Adipose tissue (tissue), 3 donors: ENCODE data around the gene BROX. TPM values are rescaled to one million over a fixed set of nuclear protein-coding genes. Genes with fewer than 3 reads are reported as not detected.
"Not testable (repeated sequence)": the region's sequence is repeated elsewhere in the genome, so short reads cannot be mapped to it uniquely, and the experiment has no call there.

Experiments used
- H3K27ac ChIP-seq: one replicate; pipeline ENCODE4 v1.5.1; 2013; ENCODE audit warnings: low read depth, low read length
- WGBS, 3 donors: extraction: QIAGEN DNeasy Blood & Tissue Kit; methylation state at CpG; one replicate each; pipeline ENCODE4 v1.1.7; 2013; 5-methylcytosine and 5-hydroxymethylcytosine counted together
- polyA plus RNA-seq, 3 donors: library from polyadenylated mRNA; stranded (reverse); fragments of 200-250 nt; gene quantifications; one replicate each; pipeline ENCODE4 v1.2.3, GENCODE V29; 2013
- donor health status: healthy with polysubstance abuse.
- donor health status: Bipolar disorder and iron deficiency.
- donor health status: healthy.

BROX gene
- polyA plus RNA-seq, 3 donors = 6.4 to 15.3 (median 8.1) TPM

DNA sequence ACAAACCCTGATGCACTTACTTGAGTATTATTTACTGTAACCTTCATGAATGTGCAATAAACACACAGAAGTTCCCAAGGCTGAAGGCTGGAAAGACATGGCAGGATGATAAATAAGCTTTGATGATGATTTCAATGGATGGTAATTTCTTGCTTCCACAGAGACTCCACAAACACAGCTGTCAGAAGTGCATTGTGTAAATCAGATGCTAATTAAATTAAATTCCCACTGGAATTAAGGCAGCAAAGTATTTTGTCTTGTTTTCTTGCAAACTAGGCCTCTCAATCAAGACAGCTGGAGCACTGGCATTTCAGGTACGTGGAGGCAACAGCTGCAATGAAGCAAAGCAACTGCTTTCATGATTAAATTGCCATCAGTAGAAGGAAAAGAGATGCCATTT, 48.7 kb downstream of the BROX start:
- no peak overlapping the region for H3K27ac ChIP-seq
- 77 to 85% (median 80%) methylated on average over 1 of the region's 1 CpG for WGBS, 3 donors

DNA sequence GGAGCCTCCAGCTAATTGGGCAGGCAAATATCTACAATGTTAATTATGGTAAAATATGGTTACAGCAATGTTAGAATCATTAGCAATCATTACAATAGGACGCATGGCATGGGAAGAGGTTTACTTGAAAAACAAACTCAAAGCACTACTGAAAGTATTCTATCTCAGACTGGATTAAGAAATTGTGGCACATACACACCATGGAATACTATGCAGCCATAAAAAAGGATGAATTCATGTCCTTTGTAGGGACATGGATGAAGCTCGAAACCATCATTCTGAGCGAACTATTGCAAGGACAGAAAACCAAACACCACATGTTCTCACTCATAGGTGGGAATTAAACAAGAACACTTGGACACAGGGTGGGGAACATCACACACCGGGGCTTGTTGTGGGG, 49.8 kb downstream of the BROX start:
- WGBS, 3 donors = 46 to 95% (median 47%) methylated on average over 4 of the region's 4 CpGs
- H3K27ac ChIP-seq = not testable (repeated sequence)

DNA sequence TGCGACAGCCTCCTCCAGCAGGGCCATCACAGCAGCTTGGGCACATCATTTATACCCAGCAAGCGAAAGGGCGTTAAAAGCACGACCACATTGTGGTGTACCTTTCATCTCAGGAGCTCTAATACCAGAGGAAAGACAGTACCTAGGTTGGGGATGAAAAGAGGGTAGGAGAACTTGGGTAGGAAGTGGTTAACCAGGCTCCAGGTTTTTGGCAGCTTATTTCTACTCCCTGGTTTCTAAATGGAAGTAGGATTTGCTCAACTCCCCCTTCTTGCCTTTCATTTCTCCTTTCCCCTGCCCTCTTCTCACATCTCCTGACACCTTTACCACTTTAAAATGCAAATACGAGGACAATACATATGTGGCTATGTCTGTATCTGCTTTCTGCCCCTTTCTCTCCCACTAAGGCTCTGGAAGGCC, 54.8 kb downstream of the BROX start:
- no peak overlapping the region for H3K27ac ChIP-seq
- WGBS, 3 donors = 78 to 86% (median 84%) methylated on average over 5 of the region's 5 CpGs

DNA sequence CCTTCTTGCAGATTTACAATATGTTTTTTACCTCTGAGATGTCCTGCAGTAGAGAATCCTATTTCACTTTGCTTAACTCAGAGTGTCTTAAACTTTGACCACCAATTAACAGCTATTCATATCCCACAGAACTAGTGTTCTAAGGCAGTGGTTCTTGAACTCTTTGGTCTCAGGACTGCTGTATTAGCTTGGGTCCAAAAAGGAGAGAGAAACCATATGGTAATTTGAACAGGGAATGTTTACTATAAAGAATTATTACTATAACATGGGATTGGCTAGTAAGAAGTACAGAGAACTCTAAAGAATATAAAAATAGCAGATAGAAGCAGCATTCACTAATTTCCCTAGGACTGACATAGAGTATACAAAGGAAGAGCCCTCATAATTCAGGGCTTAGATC, 56.2 kb downstream of the BROX start:
- H3K27ac ChIP-seq = no peak overlapping the region

DNA sequence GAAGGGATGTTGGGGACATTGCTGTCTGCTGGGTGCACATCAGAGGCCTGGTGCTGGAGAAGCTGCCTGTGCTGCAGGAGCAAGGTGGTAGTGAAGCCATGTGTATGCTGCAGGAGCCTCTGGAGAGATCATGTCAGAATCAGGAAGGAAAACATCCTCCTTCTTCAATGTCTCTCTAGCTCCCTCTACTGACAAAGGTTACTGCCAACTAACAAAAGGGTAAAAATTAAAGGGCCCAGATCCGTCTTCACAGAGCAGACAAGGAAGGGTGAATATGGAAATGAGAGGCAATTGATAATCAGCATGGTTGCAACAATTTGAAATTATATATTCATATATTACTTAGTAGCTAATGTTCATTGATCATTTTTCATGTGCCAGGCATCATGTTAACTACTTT, 56.8 kb downstream of the BROX start:
- H3K27ac ChIP-seq = no peak overlapping the region
- 75 to 87% (median 76%) methylated on average over 1 of the region's 1 CpG for WGBS, 3 donors

DNA sequence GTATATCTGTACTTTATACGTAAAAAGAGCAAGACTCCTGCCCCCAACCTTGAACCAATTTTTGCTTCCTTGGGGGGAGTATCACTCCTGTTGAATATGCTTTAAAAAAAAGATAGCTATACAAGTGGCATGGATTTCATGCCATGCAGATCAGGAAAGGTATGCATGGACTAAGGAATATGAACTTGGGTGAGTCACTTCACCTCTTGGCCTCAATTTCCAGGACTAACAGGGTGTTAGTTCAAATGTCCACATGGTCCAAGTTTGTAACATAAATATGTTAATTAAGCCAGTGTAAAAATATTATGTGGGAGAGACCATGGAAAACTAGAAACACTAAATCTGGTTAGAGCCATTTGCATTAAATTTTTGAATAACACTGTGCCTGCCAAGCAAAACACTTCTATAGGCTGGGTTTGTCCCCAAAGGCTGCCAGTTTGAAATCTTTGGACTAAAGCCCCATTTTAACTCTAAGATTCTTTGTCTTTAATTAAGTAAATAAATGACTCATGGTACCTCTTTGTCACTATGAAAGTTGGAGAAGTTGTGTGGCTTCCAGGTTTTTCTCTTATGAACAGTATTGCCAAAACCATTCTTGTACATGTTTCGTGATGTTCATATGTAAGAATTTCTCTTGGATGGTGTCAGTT, 57.7 kb downstream of the BROX start:
- no peak overlapping the region for H3K27ac ChIP-seq
- WGBS, 3 donors = 90% methylated on average over 2 of the region's 2 CpGs

DNA sequence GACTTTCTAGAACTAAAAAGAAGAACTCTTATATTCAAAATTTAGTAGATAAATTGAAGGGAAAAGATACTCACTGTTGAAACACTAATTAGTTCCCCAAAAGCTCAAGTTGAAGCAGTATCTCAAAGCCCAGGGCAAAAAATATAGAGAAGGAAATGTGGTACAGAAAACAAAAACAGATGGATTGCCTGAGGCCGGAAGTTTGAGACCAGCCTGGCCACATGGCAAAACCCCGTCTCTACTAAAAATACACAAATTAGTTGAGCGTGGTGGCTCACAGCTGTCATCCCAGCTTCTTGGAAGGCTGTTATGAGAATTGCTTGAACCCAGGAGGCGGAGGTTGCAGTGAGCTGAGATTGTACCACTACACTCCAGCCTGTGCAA, 60.6 kb downstream of the BROX start:
- 45 to 80% (median 51%) methylated on average over 4 of the region's 4 CpGs for WGBS, 3 donors
- no peak overlapping the region for H3K27ac ChIP-seq

DNA sequence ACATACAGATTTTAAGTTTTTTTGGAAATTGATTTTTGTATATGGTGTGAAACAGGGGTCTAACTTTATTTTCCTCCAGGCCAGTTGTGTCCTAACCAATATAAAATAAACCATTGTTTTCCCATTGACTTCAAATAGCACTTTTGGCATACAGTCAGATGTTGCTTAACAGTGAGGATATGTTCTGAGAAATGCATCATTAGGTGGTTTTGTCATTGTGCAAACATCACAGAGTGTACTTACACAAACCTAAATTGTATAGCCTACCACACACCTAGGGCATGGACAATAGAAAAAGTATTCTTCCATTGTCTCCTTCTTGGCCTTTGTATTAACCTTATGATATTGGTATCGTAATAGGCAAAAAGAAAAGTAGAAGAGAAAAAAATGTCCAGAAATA, 65.1 kb downstream of the BROX start:
- WGBS, 3 donors = 89 to 98% (median 96%) methylated on average over 1 of the region's 1 CpG
- no peak overlapping the region for H3K27ac ChIP-seq

DNA sequence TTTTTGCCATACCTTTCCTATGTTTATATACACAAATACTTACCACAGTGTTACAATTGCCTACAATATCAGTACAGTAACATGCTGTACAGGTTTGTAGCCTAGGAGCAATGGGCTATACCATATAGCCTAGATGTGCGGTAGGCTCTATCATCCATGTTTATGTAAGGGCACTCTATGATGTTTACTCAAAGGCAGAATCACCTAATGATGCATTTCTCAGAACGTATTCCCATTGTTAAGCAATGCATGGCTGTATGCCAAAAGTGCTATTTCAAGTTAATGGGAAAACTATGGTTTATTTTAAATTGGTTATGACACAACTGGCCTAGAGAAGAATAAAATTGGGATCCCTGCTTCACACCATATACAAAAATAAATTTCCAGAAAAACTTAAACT, 65.6 kb downstream of the BROX start:
- 43 to 47% (median 43%) methylated on average over 2 of the region's 2 CpGs for WGBS, 3 donors
- H3K27ac ChIP-seq = no peak overlapping the region

DNA sequence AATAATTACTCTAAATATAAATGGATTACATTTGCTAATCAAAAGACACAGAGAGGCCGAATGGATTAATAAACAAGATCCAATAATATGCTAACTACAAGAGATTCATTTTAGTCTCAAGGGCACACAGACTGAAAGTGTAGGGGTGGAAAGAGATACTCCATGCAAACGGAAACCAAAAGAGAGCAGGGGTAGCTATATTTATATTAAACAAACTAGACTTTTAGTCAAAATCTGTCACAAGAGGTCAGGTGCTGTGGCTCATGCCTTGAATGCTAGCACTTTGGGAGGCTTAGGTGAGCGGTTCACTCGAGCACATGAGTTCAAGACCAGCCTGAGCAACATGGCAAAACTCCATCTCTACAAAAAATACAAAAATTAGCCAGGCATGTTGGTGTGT, 68.9 kb downstream of the BROX start:
- 65 to 74% (median 69%) methylated on average over 4 of the region's 4 CpGs for WGBS, 3 donors
- H3K27ac ChIP-seq = no peak overlapping the region

DNA sequence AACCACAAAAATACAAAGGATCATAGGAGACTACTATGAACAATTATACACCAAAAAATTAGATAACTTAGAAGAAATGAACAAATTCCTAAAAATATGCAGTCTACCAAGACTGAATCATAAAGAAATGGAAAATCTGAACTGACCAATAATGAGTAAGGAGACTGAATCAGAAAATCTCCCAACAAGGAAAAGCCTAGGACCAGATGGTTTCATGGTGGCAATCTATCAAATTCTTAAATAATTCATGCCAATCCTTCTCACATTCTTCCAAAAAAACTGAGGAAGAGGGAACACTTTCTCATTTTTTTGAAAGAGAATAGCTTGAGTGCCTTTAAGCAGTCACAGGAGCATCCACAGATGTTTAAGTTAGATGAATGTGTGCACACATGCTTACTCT, 70.7 kb downstream of the BROX start:
- H3K27ac ChIP-seq = no peak overlapping the region

DNA sequence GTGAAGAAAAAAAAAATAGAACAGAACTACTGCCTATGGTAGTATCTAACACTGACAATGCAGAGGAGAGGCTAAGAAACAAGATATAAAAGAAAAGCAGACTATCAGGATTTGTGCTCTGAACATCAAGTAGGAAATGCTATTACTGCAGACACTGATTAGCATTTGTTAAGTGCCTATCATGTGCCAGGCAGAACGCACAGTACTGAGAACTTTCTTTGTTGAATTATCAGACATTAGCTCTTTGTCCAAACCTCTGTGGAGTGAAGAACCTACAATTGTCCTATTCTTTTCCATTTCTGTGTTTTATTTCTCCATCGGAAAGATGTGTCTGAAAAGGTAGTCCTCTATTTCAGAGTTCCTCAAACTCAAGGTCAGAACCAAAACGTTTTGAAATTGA, 72.0 kb downstream of the BROX start:
- WGBS, 3 donors = 28 to 51% (median 48%) methylated on average over 3 of the region's 3 CpGs
- H3K27ac ChIP-seq = no peak overlapping the region

Other genes with a start within 250 kb of the BROX start
- under 1 TPM in 1 of 3 donors, not detected in 2; 0.24 TPM for gene HHIPL2, start 164.5 kb upstream of the BROX start, polyA plus RNA-seq
- 1 to 10 TPM; 1.0 to 3.1 (median 2.9) TPM for gene TAF1A, start 122.6 kb upstream of the BROX start, polyA plus RNA-seq
- gene MIA3, start 94.5 kb upstream of the BROX start, polyA plus RNA-seq = 10 to 100 TPM; 12.5 to 41.6 (median 30.3) TPM
- 100 to 1,000 TPM in 1 of 3 donors, 10 to 100 TPM in 2; 22.9 to 121 (median 58.0) TPM for gene AIDA, start 73 bp upstream of the BROX start, polyA plus RNA-seq
- gene FAM177B, start 24.6 kb downstream of the BROX start, polyA plus RNA-seq = 1 to 10 TPM in 1 of 3 donors, under 1 TPM in 2; 0.10 to 2.1 (median 0.67) TPM
- 1 to 10 TPM; 1.5 to 1.9 (median 1.9) TPM for gene DISP1, start 102.5 kb downstream of the BROX start, polyA plus RNA-seq